ENCODE results near the gene SKP1. TPM values are rescaled to one million over a fixed set of nuclear protein-coding genes. Genes with fewer than 3 reads are reported as not detected.

The SKP1 gene
- total RNA-seq, 1 experiment from 2014 or later, result 245 TPM

GRCh38 chr5:134139377-134139851 lies 37.3 kb downstream of the SKP1 start:
- H2AFZ ChIP-seq (ENCODE audit: low read depth, low read length, poor library complexity, severe bottlenecking), result no peak overlapping the region
- no peaks in the 10 kb centered on the region for H3K9me3 ChIP-seq (ENCODE audit: control insufficient read depth in 1 of 2, insufficient read depth in 1 of 2, low read depth in 1 of 2, low read length in 2 of 2)
- H4K20me1 ChIP-seq (ENCODE audit: insufficient read depth), result no peaks in the 10 kb centered on the region
- peaks cover 0 to 19% of the 10 kb centered on the region in 2 experiments; a peak in 1 of 4 replicates for H3K4me1 ChIP-seq (ENCODE audit: control insufficient read depth in 1 of 2, insufficient read depth in 2 of 2, low read length in 2 of 2)
- no peak overlapping the region for H3K9ac ChIP-seq (ENCODE audit: low read length)
- TF ChIP-seq EZH2 (IDR thresholded peaks at IDR 0.05) (no peak), ELF1 (IDR thresholded peaks at IDR 0.05; ENCODE audit: borderline replicate concordance, low read depth) (no peak), EGR1 (IDR thresholded peaks at IDR 0.05; ENCODE audit: low read depth) (no peak), ZNF274 (IDR thresholded peaks at IDR 0.05; ENCODE audit: low read depth, low read length) (no peak), SRF (IDR thresholded peaks at IDR 0.05; ENCODE audit: low read depth) (no peak), REST (IDR thresholded peaks at IDR 0.05; ENCODE audit: low read depth) (no peak), POLR2A (IDR thresholded peaks at IDR 0.05; ENCODE audit: borderline replicate concordance, extremely low read depth, insufficient read depth, insufficient read length) (no peak), SP1 (IDR thresholded peaks at IDR 0.05; ENCODE audit: low read depth) (no peak), RAD21 (IDR thresholded peaks at IDR 0.05; ENCODE audit: low read depth) (no peak)
- H3K79me2 ChIP-seq (ENCODE audit: insufficient read depth, low read length), result peaks cover 17% of the 10 kb centered on the region; the same call in 1 of the 2 replicates
- H3K4me2 ChIP-seq (ENCODE audit: low read length), result no peak overlapping the region
- ChIA-PET RAD21 (ENCODE audit: low non-redundant PET in 1 of 2, low total read pairs in 2 of 2, uncharacterized antibody in 2 of 2, unreplicated experiment in 2 of 2) (no interaction called here), POLR2A (no interaction called here), CTCF (interaction anchor here (0.9 to 6.8 kb wide), 6 partner anchors 8 to 448 kb away, joined by 3 to 91 read pairs (median 6); no protein-coding TSS in a partner anchor)
- intact Hi-C loops (cut with micrococcal nuclease), result no loop called here
- H3K27ac ChIP-seq (ENCODE audit: low read depth, low read length), result no peak overlapping the region
- ATAC-seq (no peak), DNase-seq (ENCODE audit: low read depth, low spot score) (no peak)
- BruUV-seq (replicated peaks), result no TSS peak
- H3K4me3 ChIP-seq (replicated peaks in 1 of 2; ENCODE audit: low read depth in 1 of 2, low read length in 2 of 2), result no peak overlapping the region
- H3K9me2 ChIP-seq (ENCODE audit: insufficient read depth), result no peaks in the 10 kb centered on the region
- H3K36me3 ChIP-seq (ENCODE audit: control insufficient read depth in 1 of 2, insufficient read depth in 2 of 2, low read length in 2 of 2), result peaks cover 16 to 19% of the 10 kb centered on the region in 2 experiments; a peak in 3 of 4 replicates
- H3K27me3 ChIP-seq (ENCODE audit: insufficient read depth, low read length), result no peaks in the 10 kb centered on the region
